Measurements from ENCODE around the gene FNDC1.

DNA sequence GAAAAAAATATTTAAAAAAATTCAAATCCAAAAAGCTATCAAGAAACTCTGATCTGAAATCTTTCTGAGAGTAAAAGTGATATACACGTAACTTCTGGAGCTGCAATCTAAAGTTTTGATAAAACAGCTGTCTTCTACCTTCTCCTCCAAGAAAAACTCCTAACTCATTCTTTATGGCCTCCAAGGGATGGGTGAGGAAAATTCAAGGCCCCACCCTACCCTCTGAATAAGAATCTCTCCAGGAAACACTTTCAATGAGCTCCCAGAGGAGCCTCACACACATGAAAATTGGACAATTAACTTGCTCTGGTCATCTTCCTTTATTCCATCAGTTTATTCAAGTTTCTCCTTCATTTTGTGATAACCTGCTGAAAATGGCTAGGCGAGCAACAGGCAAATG, 93.4 kb downstream of the FNDC1 start:
- no peak for TF ChIP-seq GATA2 (IDR thresholded peaks at IDR 0.05; ENCODE audit: low read depth, low read length)
- TF ChIP-seq GATA3 (IDR thresholded peaks at IDR 0.05; ENCODE audit: low read depth, low read length) = no peak

Data from SH-SY5Y (cell line).